Measurements from ENCODE around the gene MAP7.

DNA sequence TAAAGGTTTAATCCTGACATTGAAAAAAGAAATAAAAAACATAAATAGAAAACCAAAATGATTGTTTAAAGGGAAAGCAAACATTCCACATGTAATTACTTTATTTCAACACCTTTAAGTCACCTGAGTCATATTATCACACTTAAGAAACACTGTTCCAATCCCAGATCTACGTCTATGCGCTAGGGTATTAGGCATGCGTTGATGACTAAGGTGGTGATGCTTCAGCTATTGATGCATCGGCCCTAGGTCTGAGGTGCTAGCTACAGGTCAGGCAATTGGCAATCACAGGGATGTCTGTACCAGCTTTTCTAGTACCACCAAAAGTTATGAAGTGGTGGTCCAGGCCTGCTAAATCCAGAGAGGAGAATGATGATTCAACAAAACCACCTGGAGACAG lies 162.9 kb downstream of the MAP7 start:
- TF ChIP-seq CTCF (IDR thresholded peaks at IDR 0.05) (no peak), EP300 (IDR thresholded peaks at IDR 0.05) (no peak), POLR2A (IDR thresholded peaks at IDR 0.05) (no peak)
